Ureter (tissue), 1 donor: Measurements from ENCODE around the gene CPEB3. TPM values are rescaled to one million over a fixed set of nuclear protein-coding genes. Genes with fewer than 3 reads are reported as not detected.
"Not testable (repeated sequence)": the region's sequence is repeated elsewhere in the genome, so short reads cannot be mapped to it uniquely, and the experiment has no call there.

Experiments used
- DNase-seq: peaks from one replicate; pipeline ENCODE4 v3.0.0-alpha.2; 2020; ENCODE audit warnings: low spot score
- total RNA-seq: library from RNA; stranded (reverse); gene quantifications from one replicate; pipeline ENCODE4 v1.2.4, GENCODE V29; 2023
- donor health status: DM: yes; HTN: yes; CAD: no.

The CPEB3 gene
- total RNA-seq, 1 donor from 2014 or later: 6.0 TPM

- DNase-seq: no peak
Measured at GRCh38 chr10:92142949-92143348, 147.9 kb downstream of the CPEB3 start.

- DNase-seq: no peak
Measured at GRCh38 chr10:92142512-92142911, 148.4 kb downstream of the CPEB3 start.

DNA sequence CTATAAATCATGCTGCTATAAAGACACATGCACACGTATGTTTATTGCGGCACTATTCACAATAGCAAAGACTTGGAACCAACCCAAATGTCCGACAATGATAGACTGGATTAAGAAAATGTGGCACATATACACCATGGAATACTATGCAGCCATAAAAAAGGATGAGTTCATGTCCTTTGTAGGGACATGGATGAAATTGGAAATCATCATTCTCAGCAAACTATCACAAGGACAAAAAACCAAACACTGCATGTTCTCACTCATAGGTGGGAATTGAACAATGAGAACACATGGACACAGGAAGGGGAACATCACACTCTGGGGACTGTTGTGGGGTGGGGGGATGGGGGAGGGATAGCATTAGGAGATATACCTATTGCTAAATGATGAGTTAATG, 149.7 kb downstream of the CPEB3 start:
- not testable (repeated sequence) for DNase-seq

GRCh38 chr10:92134049-92134448, 156.8 kb downstream of the CPEB3 start:
- not testable (repeated sequence) for DNase-seq

- no peak for DNase-seq
Measured at GRCh38 chr10:92131275-92131820, 159.5 kb downstream of the CPEB3 start.

GRCh38 chr10:92130622-92131274, 160.1 kb downstream of the CPEB3 start:
- no peak for DNase-seq

DNA sequence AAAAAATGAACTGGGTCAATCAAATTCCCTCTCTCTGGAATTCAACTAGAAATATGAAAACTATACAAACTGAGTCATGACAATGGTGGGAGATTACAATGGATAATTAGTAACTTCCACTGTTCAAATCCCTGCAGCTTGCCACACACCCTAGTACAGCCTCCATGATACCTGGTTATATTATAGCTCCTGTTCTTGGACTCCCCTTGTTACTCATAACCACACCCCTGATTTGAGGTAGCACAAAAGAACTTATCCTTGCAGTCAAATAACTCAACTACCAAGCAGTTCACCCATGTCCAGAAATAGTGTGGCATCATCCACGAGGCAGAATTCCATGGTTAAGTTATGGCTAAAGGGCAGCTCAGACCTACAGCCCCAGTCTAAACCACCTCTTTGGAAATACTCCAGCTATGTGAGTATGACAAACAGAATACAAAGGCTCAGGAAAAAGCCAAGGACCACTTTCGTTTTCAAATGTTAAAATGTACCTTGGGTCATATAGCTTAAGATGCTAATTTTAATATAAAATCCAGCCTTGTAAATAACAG, 164.7 kb downstream of the CPEB3 start:
- no peak for DNase-seq

DNA sequence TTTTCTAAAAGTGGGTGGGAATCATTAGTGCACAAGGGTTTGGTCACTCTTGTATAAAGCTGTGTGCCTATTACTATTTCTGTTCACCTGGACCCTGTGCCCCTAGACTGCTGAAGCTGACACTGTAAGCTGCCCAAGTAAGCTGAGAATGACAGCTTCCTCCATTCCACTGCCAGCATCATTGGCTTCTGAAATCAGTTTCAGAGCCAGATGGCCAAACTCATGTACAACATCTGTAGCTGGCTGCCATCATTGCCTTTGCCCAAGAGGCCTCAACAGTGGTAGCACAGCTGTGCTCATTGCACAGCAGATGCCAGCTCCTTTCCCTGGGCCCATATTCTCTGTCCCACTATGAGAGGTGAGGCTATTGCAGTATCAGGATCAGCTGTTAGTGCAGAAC, 165.7 kb downstream of the CPEB3 start:
- no peak for DNase-seq

- no peak for DNase-seq
Measured at GRCh38 chr10:92124616-92125143, 166.2 kb downstream of the CPEB3 start.

DNA sequence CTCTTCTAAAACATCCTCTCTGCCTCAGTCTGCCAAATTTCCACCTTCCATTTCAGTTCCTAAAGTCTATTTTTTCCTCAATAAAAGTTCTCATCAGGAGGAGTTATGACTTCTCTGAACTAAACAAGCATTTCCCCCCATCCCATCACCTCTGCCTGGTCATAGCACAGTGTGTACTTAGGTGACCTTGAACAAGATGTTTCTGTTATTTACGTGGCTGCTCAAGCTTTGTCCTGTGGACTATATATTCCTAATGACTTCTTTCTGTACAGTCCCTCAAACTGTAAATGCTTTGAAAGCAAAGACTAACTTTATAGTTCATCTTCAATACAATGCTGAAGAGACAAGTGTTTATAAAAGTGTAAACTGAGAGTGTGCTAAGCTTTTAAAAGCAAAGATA, 166.9 kb downstream of the CPEB3 start:
- no peak for DNase-seq

DNA sequence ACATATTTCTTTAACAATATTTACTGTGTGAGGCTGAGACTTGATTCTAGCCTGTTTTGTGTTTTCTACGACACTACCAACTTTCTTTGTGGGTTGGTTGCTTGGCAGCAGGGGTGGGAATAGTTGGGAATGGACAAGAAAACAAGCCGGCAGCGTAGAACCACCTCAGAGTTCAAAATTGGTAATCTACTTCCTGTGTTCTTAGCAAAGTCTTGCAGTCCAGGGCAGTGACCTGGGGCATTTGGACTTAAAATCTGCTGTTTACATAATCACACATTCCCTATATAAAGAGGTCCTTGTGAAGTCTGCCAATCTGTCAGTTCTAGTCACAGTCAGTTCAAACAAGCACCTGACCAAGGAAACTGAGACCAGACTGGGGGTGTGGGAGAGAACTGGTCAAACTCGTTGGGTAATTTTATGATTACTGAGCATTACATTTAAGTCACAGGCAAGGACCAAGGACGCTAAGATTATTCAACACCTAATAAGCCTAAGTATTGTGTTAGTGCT, 167.9 kb downstream of the CPEB3 start:
- DNase-seq: peak; percentile 61

- DNase-seq: no peak
Measured at GRCh38 chr10:92121686-92122492, 169.0 kb downstream of the CPEB3 start.

DNA sequence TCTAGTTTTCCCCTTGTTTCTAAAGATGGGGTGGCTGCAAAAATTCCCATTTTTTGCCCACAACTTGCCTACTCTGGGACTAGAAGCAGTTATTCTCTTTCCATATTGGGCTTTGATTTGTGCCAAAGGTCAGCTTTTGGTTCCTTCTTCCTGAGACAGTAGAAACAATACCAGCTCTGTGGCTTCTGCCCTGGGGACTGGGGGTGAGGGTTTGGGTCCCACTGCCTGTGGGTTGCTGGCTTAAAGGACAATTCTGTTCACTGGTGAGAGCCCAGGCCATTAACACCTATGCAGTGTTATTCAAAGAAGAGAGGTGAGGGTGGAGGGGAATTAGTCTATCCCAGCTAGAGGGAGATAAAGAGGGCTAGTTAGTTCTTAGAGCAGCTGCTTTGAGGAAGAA, 171.5 kb downstream of the CPEB3 start:
- DNase-seq: no peak

- DNase-seq: not testable (repeated sequence)
Measured at GRCh38 chr10:92114917-92115316, 176.0 kb downstream of the CPEB3 start.

DNA sequence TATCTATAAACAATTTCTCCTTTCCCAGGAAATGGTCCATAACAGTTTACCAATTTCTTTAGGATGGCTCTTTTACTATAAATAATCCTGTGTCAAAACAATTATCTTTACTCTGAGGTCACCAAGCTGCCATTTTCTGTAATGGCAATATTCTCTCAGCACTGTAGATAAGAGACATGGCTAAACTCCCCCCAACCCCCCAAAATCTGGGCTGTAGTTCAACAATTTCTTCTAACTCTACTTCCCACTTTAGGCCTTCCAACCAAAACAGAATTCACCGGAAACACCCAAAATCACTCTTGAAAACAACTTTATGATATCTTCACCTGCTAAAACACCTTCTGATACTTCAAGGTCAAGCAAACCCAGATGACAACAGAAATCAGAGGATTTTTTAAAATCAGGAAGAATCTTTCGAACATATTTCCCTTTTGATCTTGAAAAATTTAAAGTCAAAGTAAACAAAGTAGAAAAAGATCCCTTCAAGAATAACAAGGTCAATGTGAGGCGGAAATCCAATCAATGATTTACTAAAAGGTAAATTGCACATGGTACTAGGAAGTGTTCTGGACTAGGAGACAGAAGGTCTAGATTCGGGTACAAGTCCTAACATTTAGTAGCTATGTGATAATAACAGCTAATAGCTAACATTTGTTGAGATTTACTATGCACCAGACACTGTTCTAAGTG, 176.8 kb downstream of the CPEB3 start:
- no peak for DNase-seq

DNA sequence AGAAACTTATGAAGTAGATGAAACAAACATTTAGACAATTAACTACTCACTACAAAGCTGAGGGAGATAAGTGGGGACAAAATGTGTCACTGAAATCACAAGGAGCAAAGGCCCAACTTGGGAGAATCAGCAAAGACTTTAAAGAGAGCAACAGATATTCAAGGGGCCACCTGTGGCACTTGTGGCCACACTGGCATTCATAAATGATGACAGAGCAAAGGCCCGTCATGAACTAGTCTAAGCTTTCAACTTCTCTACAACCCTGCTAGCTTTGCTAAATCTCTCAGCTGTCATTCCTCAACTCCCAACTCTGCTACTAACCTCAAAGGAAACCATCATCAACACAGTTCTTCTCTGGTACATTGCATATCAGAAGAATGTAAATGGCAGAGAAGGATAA, 178.4 kb downstream of the CPEB3 start:
- no peak for DNase-seq

DNA sequence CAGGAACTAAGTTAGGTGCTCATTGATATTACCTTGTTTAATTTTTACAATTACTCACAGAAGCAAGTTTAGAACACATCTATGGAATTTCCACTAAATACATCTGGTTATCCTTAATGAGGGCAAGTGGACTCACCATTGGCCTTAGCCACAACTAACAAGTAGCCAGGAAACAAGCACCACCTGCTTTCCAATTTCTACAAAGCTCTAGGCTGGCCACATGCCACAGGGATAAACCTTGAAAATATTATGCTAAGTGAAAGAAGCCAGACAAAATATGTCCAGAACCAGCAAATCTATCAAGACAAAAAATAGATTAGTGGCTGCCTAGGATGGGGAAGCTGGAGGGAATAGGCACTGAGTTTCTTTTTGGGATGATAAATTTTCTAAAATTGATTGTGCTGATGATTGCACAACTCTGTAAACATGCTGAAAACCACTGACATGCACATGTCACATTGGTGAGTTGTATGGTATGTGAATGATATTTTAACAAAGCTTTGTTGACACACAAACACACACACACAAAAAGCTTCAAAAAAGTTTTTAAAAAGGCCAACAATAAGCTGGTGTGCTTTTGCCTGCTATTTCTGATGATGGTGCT, 179.4 kb downstream of the CPEB3 start:
- no peak for DNase-seq

- no peak for DNase-seq
Measured at GRCh38 chr10:92110039-92110794, 180.7 kb downstream of the CPEB3 start.

GRCh38 chr10:92108747-92109146, 182.1 kb downstream of the CPEB3 start:
- no peak for DNase-seq

DNA sequence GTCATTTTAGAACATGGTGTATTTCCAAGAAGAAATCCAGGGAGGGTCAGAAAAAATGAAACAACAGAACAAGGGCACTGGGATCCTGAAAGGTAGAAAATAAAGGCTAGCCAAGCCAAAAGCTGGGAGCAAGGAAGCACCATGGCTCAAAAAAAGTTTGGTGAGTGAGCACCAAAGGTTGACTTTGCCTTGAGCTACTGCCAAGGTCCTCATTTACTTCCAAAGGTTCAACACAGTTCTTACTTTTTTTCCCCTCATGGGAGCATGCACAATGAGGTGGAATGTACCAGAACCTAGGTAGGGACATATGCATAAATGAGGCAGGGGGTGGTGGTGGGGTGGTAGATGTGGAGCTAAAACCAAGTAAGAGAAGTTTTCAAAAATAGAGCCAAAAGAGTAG, 182.8 kb downstream of the CPEB3 start:
- DNase-seq: no peak
